Prostate gland (tissue), 2 donors: ENCODE data around the gene EWSR1. TPM values are rescaled to one million over a fixed set of nuclear protein-coding genes. Genes with fewer than 3 reads are reported as not detected.

ENCODE experiments used
- DNase-seq: peaks from one replicate; pipeline ENCODE4 v3.0.0-alpha.2; 2019; ENCODE audit warnings: low spot score
- H3K27ac ChIP-seq, 2 donors: fragments of 200-600 bp; sonication (generic); 2 replicates each; pipeline ENCODE4 v1.5.1; 2017 to 2019
- H3K27me3 ChIP-seq: fragments of 200-600 bp; sonication (generic); replicated peaks from 2 replicates; pipeline ENCODE4 v1.5.1; 2019; ENCODE audit not compliant: insufficient read depth
- H3K36me3 ChIP-seq, 2 donors: fragments of 200-600 bp; sonication (generic); 1 replicate in 1 of 2; 2 replicates in 1 of 2; pipeline versions ENCODE4 v1.5.1 to v1.8.1; 2017 to 2019
- H3K4me1 ChIP-seq: fragments of 200-600 bp; sonication (generic); replicated peaks from 2 replicates; pipeline ENCODE4 v1.5.1; 2019
- H3K4me3 ChIP-seq, 2 donors: fragments of 200-600 bp; sonication (generic); 2 replicates each; pipeline ENCODE4 v1.5.1; 2017 to 2019
- H3K9me3 ChIP-seq: fragments of 200-600 bp; sonication (generic); 2 replicates; pipeline ENCODE4 v1.5.1; 2017
- CTCF ChIP-seq, 4 experiments: fragments of 200-600 bp in 2 of 4; fragments of 450-650 bp in 2 of 4; sonication (generic) in 2 of 4; IDR thresholded peaks; 1 replicate in 3 of 4; 2 replicates in 1 of 4; pipeline ENCODE4 v1.5.1; 2016 to 2019; ENCODE audit warnings: antibody characterized with exemption in 4 of 4, mild to moderate bottlenecking in 2 of 4, moderate library complexity in 2 of 4
- POLR2A ChIP-seq: fragments of 450-650 bp; IDR thresholded peaks from one replicate; pipeline ENCODE4 v1.6.1; 2016; ENCODE audit warnings: antibody characterized with exemption, mild to moderate bottlenecking
- POLR2AphosphoS5 ChIP-seq: sonication (generic); formaldehyde crosslinking; IDR thresholded peaks from one replicate; pipeline ENCODE4 v1.6.1; 2017; ENCODE audit warnings: antibody characterized with exemption
- WGBS: methylation state at CpG from one replicate; pipeline ENCODE4 v1.1.5; 2018; 5-methylcytosine and 5-hydroxymethylcytosine counted together
- intact Hi-C: fragments of 100-400 bp; cut with DNase I; formaldehyde crosslinking; loops from one replicate; pipeline ENCODE4 v1.14.2; 2022
- total RNA-seq, 2 donors: library from RNA; depleted of rRNA; stranded (reverse); fragments of >200 nt; gene quantifications; one replicate each; pipeline ENCODE4 v1.1.0, GENCODE V29; 2016

Gene EWSR1
- total RNA-seq, 2 donors from 2014 or later, result 181 to 213 TPM

DNA sequence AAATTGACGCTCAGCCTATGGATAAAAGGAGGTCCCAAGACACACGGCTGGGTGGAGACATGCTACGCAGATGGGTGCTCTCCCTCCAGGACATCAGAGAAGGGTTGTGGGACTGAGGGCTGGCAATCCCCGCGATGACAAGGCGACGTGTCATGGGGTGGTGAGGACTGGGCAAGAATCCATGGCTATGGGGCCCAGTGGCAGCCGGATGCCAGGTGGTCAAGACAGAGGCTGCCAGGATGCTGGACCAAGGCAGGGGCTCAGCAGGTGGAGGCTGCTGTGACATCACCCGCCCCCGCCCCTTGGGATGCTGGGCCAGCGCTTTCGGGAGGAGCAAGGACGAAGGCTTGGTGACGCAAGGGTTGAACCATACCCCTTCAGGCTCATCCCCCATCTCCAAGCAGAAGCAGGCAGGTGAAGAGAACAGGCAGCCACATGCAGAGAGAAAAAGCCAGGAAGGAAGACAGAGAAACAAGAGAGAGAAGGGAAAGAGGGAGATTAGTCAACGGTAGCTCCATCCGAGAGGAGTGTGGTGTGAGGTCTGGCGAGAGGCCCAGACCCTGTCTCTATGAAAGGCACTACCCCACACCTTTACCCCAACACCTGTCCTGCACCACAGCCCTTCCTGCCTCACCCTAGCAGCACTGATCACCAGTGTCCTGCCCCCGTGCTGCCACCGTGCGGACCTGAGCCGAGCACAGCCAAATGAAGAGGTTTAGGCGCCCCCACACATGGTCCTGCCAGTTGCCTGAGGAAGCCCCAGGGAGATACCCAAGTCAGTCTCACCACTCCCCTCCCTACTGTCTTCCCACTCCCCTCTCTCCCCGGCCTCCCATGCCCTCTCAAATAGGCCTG lies 71.5 kb downstream of the EWSR1 start:
- no peaks in the 10 kb centered on the region for H3K9me3 ChIP-seq
- peaks cover 17% of the 10 kb centered on the region for H3K4me1 ChIP-seq
- no peak overlapping the region for H3K4me3 ChIP-seq
- intact Hi-C loops, result no loop called here
- H3K27me3 ChIP-seq, result no peaks in the 10 kb centered on the region
- peak overlapping the region in 1 of 2 donors; percentile 51 for H3K27ac ChIP-seq
- TF ChIP-seq CTCF (IDR thresholded peaks at IDR 0.05) (no peak), POLR2A (no peak), POLR2AphosphoS5 (no peak)
- H3K36me3 ChIP-seq, result peaks cover 3 to 14% of the 10 kb centered on the region in 2 donors
- no peak for DNase-seq
- 91% methylated on average over 23 of the region's 23 CpGs for WGBS

DNA sequence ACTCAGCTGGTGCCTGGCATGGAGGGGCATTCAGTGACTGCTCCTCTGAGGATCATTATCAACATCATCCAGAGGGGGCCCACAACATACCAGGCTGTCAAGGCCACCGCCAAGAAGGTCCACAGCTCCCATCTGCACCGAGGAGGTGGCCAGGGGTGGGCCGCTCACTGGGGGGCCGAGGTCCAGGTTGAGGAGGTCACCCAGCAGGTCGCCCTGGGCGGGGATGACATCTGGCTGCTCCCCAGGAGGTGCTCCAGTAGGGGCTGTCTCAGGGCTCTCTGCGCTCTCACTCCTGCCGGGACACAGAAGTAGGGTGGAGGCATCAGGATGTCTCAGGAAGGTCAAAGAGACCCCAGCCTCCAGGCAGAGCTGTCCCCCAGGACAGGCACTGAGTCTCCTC lies 72.5 kb downstream of the EWSR1 start:
- TF ChIP-seq POLR2AphosphoS5 (no peak), POLR2A (no peak), CTCF (IDR thresholded peaks at IDR 0.05) (no peak)
- Histone ChIP-seq H3K36me3 (peaks cover 3 to 14% of the 10 kb centered on the region in 2 donors), H3K4me3 (no peak overlapping the region), H3K9me3 (no peaks in the 10 kb centered on the region), H3K4me1 (peaks cover 17% of the 10 kb centered on the region), H3K27ac (peak overlapping the region in 1 of 2 donors; percentile 51), H3K27me3 (no peaks in the 10 kb centered on the region)
- WGBS, result 90% methylated on average over 8 of the region's 8 CpGs
- intact Hi-C loops, result no loop called here
- no peak for DNase-seq

GRCh38 chr22:29341056-29341848 lies 73.2 kb downstream of the EWSR1 start:
- no peak for DNase-seq
- no peak for TF ChIP-seq POLR2A
- TF ChIP-seq CTCF (IDR thresholded peaks at IDR 0.05), result no peak
- TF ChIP-seq POLR2AphosphoS5, result no peak
- peak overlapping the region in 1 of 2 donors; percentile 51 for H3K27ac ChIP-seq
- H3K36me3 ChIP-seq, result peaks cover 3 to 14% of the 10 kb centered on the region in 2 donors
- intact Hi-C loops, result no loop called here
- 88% methylated on average over 25 of the region's 25 CpGs for WGBS
- H3K27me3 ChIP-seq, result no peaks in the 10 kb centered on the region
- no peak overlapping the region for H3K4me3 ChIP-seq
- no peaks in the 10 kb centered on the region for H3K9me3 ChIP-seq
- peaks cover 20% of the 10 kb centered on the region for H3K4me1 ChIP-seq

DNA sequence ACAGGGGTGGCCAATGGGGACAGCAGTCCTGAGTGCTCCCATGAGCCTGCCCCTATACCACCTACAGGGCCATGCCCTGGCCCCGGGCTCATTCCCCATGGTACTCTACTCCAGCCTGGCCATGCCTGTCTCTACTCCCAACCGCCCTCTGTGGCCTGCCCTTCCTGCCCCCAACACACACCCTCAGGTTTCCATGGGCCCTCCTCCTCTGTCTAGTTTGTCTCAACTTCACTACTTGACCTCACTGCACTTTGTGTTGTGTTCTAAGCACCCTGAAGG lies 73.7 kb downstream of the EWSR1 start:
- Histone ChIP-seq H3K9me3 (no peaks in the 10 kb centered on the region), H3K4me3 (no peak overlapping the region), H3K27me3 (no peaks in the 10 kb centered on the region), H3K4me1 (peaks cover 23% of the 10 kb centered on the region), H3K27ac (peak overlapping the region in 1 of 2 donors; percentile 51), H3K36me3 (peaks cover 3 to 14% of the 10 kb centered on the region in 2 donors)
- no peak for TF ChIP-seq CTCF (IDR thresholded peaks at IDR 0.05)
- no peak for TF ChIP-seq POLR2AphosphoS5
- no peak for TF ChIP-seq POLR2A
- intact Hi-C loops, result no loop called here
- 100% methylated on average over 2 of the region's 2 CpGs for WGBS
- no peak for DNase-seq
